ENCODE measurements around the gene TMEM39B. TPM values are rescaled to one million over a fixed set of nuclear protein-coding genes. Genes with fewer than 3 reads are reported as not detected.

TMEM39B gene
- total RNA-seq, 1 experiment from 2014 or later = 22.8 TPM

GRCh38 chr1:32060914-32061313, 11.8 kb upstream of the TMEM39B start:
- H3K4me2 ChIP-seq (ENCODE audit: low read length) = no peak overlapping the region
- ChIA-PET RAD21 (ENCODE audit: low non-redundant PET in 1 of 2, low total read pairs in 2 of 2, uncharacterized antibody in 2 of 2, unreplicated experiment in 2 of 2) (no interaction called here), CTCF (interaction anchor here (0.8 to 1.6 kb wide), 3 partner anchors 57 to 271 kb away, joined by 3 to 4 read pairs (median 3); no protein-coding TSS in a partner anchor), POLR2A (interaction anchor here (1.4 to 2.5 kb wide), 2 partner anchors 12 to 48 kb away, joined by 5 to 8 read pairs; partner anchors contain the start of genes KHDRBS1 and TMEM39B)
- H3K9me2 ChIP-seq (ENCODE audit: insufficient read depth) = no peaks in the 10 kb centered on the region
- TF ChIP-seq RAD21 (IDR thresholded peaks at IDR 0.05; ENCODE audit: low read depth) (no peak), ELF1 (IDR thresholded peaks at IDR 0.05; ENCODE audit: borderline replicate concordance, low read depth) (no peak), POLR2AphosphoS5 (IDR thresholded peaks at IDR 0.05; ENCODE audit: low read depth, low read length) (no peak), SP1 (IDR thresholded peaks at IDR 0.05; ENCODE audit: low read depth) (no peak), SRF (IDR thresholded peaks at IDR 0.05; ENCODE audit: low read depth) (no peak), FOSL1 (IDR thresholded peaks at IDR 0.05; ENCODE audit: low read depth) (no peak), ZNF274 (IDR thresholded peaks at IDR 0.05; ENCODE audit: low read depth, low read length) (no peak), REST (IDR thresholded peaks at IDR 0.05; ENCODE audit: low read depth) (no peak), CBX3 (IDR thresholded peaks at IDR 0.05; ENCODE audit: low read depth) (no peak), ZBTB33 (IDR thresholded peaks at IDR 0.05; ENCODE audit: extremely low read depth, insufficient replicate concordance, low read length) (no peak), POLR2A (IDR thresholded peaks at IDR 0.05; ENCODE audit: borderline replicate concordance, extremely low read depth, insufficient read depth, insufficient read length) (no peak), ZFX (IDR thresholded peaks at IDR 0.05) (no peak), JUND (IDR thresholded peaks at IDR 0.05) (no peak), EZH2 (IDR thresholded peaks at IDR 0.05) (no peak), EGR1 (IDR thresholded peaks at IDR 0.05; ENCODE audit: low read depth) (no peak), EZH2phosphoT487 (IDR thresholded peaks at IDR 0.05; ENCODE audit: borderline replicate concordance) (no peak), TCF7L2 (IDR thresholded peaks at IDR 0.05; ENCODE audit: borderline replicate concordance, extremely low read depth, insufficient read depth, insufficient read length) (no peak), YY1 (IDR thresholded peaks at IDR 0.05; ENCODE audit: extremely low read depth, insufficient replicate concordance, low read depth, low read length) (no peak), ATF3 (IDR thresholded peaks at IDR 0.05) (no peak), CTCF (IDR thresholded peaks at IDR 0.05 in 2 of 3, conservative IDR thresholded peaks at IDR 0.05 in 1 of 3; ENCODE audit: borderline replicate concordance in 1 of 3, insufficient read depth in 1 of 3, low read depth in 2 of 3, low read length in 2 of 3) (no peak)
- BruUV-seq (replicated peaks) = no TSS peak
- no peaks in the 10 kb centered on the region for H3K27me3 ChIP-seq (ENCODE audit: insufficient read depth, low read length)
- DNase-seq (ENCODE audit: low read depth, low spot score) (no peak), ATAC-seq (no peak)
- intact Hi-C loops (cut with micrococcal nuclease) = loop anchor here (10.0 kb wide), 1 partner anchor 246 kb away; the partner anchor contains the start of gene SPOCD1
- no peak overlapping the region; the same call in 1 of the 2 replicates for H3K27ac ChIP-seq (ENCODE audit: low read depth, low read length)
- H3K4me1 ChIP-seq (ENCODE audit: control insufficient read depth in 1 of 2, insufficient read depth in 2 of 2, low read length in 2 of 2) = peaks cover 15 to 16% of the 10 kb centered on the region in 2 experiments; a peak in 3 of 4 replicates
- no peak overlapping the region for H3K9ac ChIP-seq (ENCODE audit: low read length)
- H4K20me1 ChIP-seq (ENCODE audit: insufficient read depth) = no peaks in the 10 kb centered on the region
- H3K9me3 ChIP-seq (ENCODE audit: control insufficient read depth in 1 of 2, insufficient read depth in 1 of 2, low read depth in 1 of 2, low read length in 2 of 2) = no peaks in the 10 kb centered on the region
- H3K4me3 ChIP-seq (replicated peaks in 1 of 2; ENCODE audit: low read depth in 1 of 2, low read length in 2 of 2) = no peak overlapping the region
- H3K36me3 ChIP-seq (ENCODE audit: control insufficient read depth in 1 of 2, insufficient read depth in 2 of 2, low read length in 2 of 2) = peaks cover 36 to 46% of the 10 kb centered on the region in 2 experiments
- no peak overlapping the region for H2AFZ ChIP-seq (ENCODE audit: low read depth, low read length, poor library complexity, severe bottlenecking)
- H3K79me2 ChIP-seq (ENCODE audit: insufficient read depth, low read length) = peaks cover 9% of the 10 kb centered on the region; the same call in 1 of the 2 replicates

All from HCT116 (cell line).